Stimulated activated CD8-positive, alpha-beta memory T cell treated with anti-CD3 and anti-CD28 coated beads, Interleukin-7, amount 100 ng/mL, for 48 hours (primary cell): ENCODE data around the gene ODF2.

Source experiments
- DNase-seq, 2 donors: peaks; one replicate each; pipeline ENCODE4 v3.0.0-alpha.2; 2020; ENCODE audit warnings: low read depth in 1 of 2; ENCODE audit errors: extremely low read depth in 1 of 2

ODF2 gene

GRCh38 chr9:128523199-128523925 is 67.6 kb downstream of the ODF2 start:
- DNase-seq: no peak

- DNase-seq: no peak
Observed at GRCh38 chr9:128526720-128527119, 70.9 kb downstream of the ODF2 start.

- no peak for DNase-seq
Observed at GRCh38 chr9:128528445-128529160, 72.8 kb downstream of the ODF2 start.

GRCh38 chr9:128529191-128529590 is 73.4 kb downstream of the ODF2 start:
- no peak for DNase-seq

GRCh38 chr9:128532581-128532980 is 76.8 kb downstream of the ODF2 start:
- no peak for DNase-seq

GRCh38 chr9:128540634-128541360 is 85.0 kb downstream of the ODF2 start:
- no peak for DNase-seq

GRCh38 chr9:128546504-128546903 is 90.7 kb downstream of the ODF2 start:
- no peak for DNase-seq

GRCh38 chr9:128548876-128549275 is 93.1 kb downstream of the ODF2 start:
- DNase-seq: no peak

- peak in 1 of 2 donors; percentile 44 for DNase-seq
Observed at GRCh38 chr9:128550226-128550625, 94.4 kb downstream of the ODF2 start.
